ENCODE data around the gene DDX39A. TPM values are rescaled to one million over a fixed set of nuclear protein-coding genes. Genes with fewer than 3 reads are reported as not detected.

Gene DDX39A
- total and polyA plus RNA-seq, 2 donors (not counting 1 experiment from before 2014, with no cell fraction given), result 178 to 393 TPM

DNA sequence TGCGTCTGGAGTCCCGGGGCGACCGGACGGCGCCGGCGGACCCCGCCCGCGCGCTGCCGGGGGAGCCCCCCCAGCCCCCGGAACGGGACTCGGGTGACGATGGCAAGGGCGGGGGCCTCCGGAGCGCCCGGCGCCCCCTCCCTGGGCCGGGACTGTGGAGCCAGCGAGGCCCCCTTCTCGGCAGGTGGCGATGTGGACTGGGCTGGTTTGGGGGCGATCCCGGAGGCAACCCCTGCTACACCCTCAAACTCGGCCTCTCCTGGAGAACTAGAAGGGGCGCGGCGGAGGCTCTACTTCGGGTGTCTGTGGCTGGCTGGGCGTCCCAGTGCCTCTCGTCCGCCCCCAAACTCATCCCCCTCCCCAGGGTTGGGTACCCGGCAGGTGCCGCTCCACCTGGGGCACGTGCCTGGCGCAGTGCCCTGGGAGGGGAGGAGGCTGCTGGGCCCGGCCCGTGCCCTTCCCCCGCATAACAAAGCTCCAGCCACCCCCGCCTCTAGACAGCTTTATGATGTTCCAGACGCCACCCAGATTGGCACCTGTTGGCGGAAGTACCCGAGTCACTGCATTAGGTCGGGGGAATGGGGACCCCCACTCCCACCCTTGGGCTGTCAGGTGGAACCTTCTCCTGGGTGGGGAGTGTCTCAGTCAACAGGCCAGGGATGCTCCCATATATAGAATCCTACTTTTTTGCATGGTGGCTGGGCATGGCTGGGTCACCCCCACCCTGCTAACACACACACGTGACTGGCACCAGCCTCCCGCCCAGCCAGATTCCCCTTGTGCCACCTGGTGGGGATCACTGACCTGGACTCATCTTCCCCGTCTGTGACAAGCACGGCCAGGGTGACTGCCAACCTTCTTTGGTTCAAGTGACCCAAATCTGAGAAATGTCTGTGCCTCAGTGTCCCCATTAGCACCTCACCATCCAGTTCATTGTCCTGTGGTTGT is 14.7 kb upstream of the DDX39A start:
- peaks cover 15% of the 10 kb centered on the region for H4K20me1 ChIP-seq (ENCODE audit: control insufficient read depth, insufficient read depth, low read length, poor library complexity, severe bottlenecking)
- peak overlapping the region; percentile 88 for H3K9ac ChIP-seq (ENCODE audit: low read length)
- CTCF ChIA-PET, result no interaction called here
- peaks cover 0 to 3% (median 0%) of the 10 kb centered on the region in 4 experiments for H3K27me3 ChIP-seq (replicated peaks in 1 of 4; ENCODE audit: control extremely low read depth in 1 of 4, control insufficient read depth in 3 of 4, insufficient read depth in 4 of 4, low read length in 3 of 4)
- TF ChIP-seq CTCF (IDR thresholded peaks at IDR 0.05), result peak; percentile 14
- TF ChIP-seq EZH2 (IDR thresholded peaks at IDR 0.05; ENCODE audit: borderline replicate concordance, insufficient read depth, low read depth, low read length, poor library complexity, severe bottlenecking), result no peak
- peaks cover 0 to 3% (median 0%) of the 10 kb centered on the region in 3 donors for H3K9me3 ChIP-seq (ENCODE audit: control extremely low read depth in 1 of 3, control insufficient read depth in 2 of 3, insufficient read depth in 1 of 3, low read length in 2 of 3)
- peak overlapping the region; percentile 76 to 86 for H3K27ac ChIP-seq (ENCODE audit: low read length in 2 of 2)
- ATAC-seq (ENCODE audit: low read depth), result peak; percentile 44
- peak overlapping the region; percentile 14 to 78 (median 77) for H3K4me3 ChIP-seq (ENCODE audit: control extremely low read depth in 1 of 5, extremely low read depth in 1 of 5, insufficient read depth in 1 of 5, low read depth in 2 of 5, low read length in 4 of 5)
- H3K4me2 ChIP-seq (replicated peaks; ENCODE audit: low read depth, low read length, poor library complexity, severe bottlenecking), result peak overlapping the region; percentile 92
- H3K4me1 ChIP-seq (ENCODE audit: control insufficient read depth in 2 of 2, insufficient read depth in 2 of 2, low read length in 2 of 2), result peaks cover 21 to 29% of the 10 kb centered on the region in 2 donors
- H2AFZ ChIP-seq (ENCODE audit: insufficient read depth, low read depth, low read length, poor library complexity, severe bottlenecking), result peak overlapping the region; percentile 78
- POLR2A ChIA-PET, result interaction anchor here (0.5 to 1.6 kb wide), 3 partner anchors 10 to 293 kb away, joined by 4 to 5 read pairs (median 4); no protein-coding TSS in a partner anchor
- no peaks in the 10 kb centered on the region for H3K27me3 Mint-ChIP-seq
- H3K4me3 Mint-ChIP-seq, result peak overlapping the region; percentile 83
- H3K79me2 ChIP-seq (ENCODE audit: control insufficient read depth, insufficient read depth, low read length), result peaks cover 54% of the 10 kb centered on the region
- peaks cover 33% of the 10 kb centered on the region for H3K4me1 Mint-ChIP-seq
- H3K9me3 Mint-ChIP-seq (ENCODE audit: insufficient read depth), result no peaks in the 10 kb centered on the region
- WGBS (ENCODE audit: insufficient coverage), result 2% methylated on average over 39 of the region's 52 CpGs
- H3K27ac Mint-ChIP-seq, result peak overlapping the region; percentile 89
- intact Hi-C loops (cut with micrococcal nuclease), result no loop called here
- H3K36me3 ChIP-seq (replicated peaks in 1 of 2; ENCODE audit: control extremely low read depth in 1 of 2, control insufficient read depth in 1 of 2, extremely low read depth in 1 of 2, insufficient read depth in 2 of 2, low read length in 1 of 2), result no peaks in the 10 kb centered on the region
- peak; percentile 78 for DNase-seq
